ENCODE data around the gene FLNC. TPM values are rescaled to one million over a fixed set of nuclear protein-coding genes. Genes with fewer than 3 reads are reported as not detected.

Gene FLNC
- polyA plus RNA-seq, 2 of the 4 experiments (the other 2 are of a cell fraction), result 0.43 to 3.4 TPM

- Histone ChIP-seq H3K9me3 (no peaks in the 10 kb centered on the region), H3K4me1 (peaks cover 16% of the 10 kb centered on the region; the same call in 1 of the 3 replicates), H3K4me2 (peak overlapping the region; percentile 38; the same call in 1 of the 3 replicates), H3K4me3 (no peak overlapping the region), H3K27ac (no peak overlapping the region)
- no peak for TF ChIP-seq PHF8 (IDR thresholded peaks at IDR 0.05; ENCODE audit: borderline replicate concordance, low read depth)
- TF ChIP-seq HES2 (IDR thresholded peaks at IDR 0.05), result no peak
- no peak for TF ChIP-seq TFCP2L1 (CRISPR knock-in tag; IDR thresholded peaks at IDR 0.05)
- ChIA-PET POLR2A (interaction anchor here (0.6 kb wide), 1 partner anchor 18 kb away, joined by 9 read pairs; no protein-coding TSS in a partner anchor), CTCF (interaction anchor here (0.7 to 3.2 kb wide), 12 partner anchors 11 to 307 kb away, joined by 3 to 28 read pairs (median 3); no protein-coding TSS in a partner anchor)
- WGBS (ENCODE audit: missing lambda C conversion rate), result 48% methylated on average over 7 of the region's 14 CpGs
- DNase-seq (ENCODE audit: low read depth in 1 of 2, low spot score in 1 of 2) (no peak), ATAC-seq (no peak), FAIRE-seq (no peak)
Observed at GRCh38 chr7:128903621-128904361, 73.6 kb downstream of the FLNC start.

GRCh38 chr7:128904381-128905197 is 74.4 kb downstream of the FLNC start:
- H3K4me2 ChIP-seq, result no peak overlapping the region
- DNase-seq (ENCODE audit: low read depth in 1 of 2, low spot score in 1 of 2) (peak; percentile 56 to 60), FAIRE-seq (no peak), ATAC-seq (peak; percentile 33 to 82; a peak in 5 of 6 replicates)
- no peak overlapping the region for H3K4me3 ChIP-seq
- ChIA-PET POLR2A (no interaction called here), CTCF (interaction anchor here (0.7 to 3.2 kb wide), 10 partner anchors 12 to 197 kb away, joined by 3 to 28 read pairs (median 3); no protein-coding TSS in a partner anchor)
- H3K4me1 ChIP-seq, result peaks cover 16% of the 10 kb centered on the region; the same call in 1 of the 3 replicates
- WGBS (ENCODE audit: missing lambda C conversion rate), result 12% methylated on average over 7 of the region's 8 CpGs
- no peak overlapping the region for H3K27ac ChIP-seq
- no peak for TF ChIP-seq GATA3 (IDR thresholded peaks at IDR 0.05; ENCODE audit: borderline replicate concordance)
- TF ChIP-seq SMC3 (IDR thresholded peaks at IDR 0.05), result peak; percentile 63
- TF ChIP-seq RAD21 (conservative IDR thresholded peaks at IDR 0.05 in 1 of 2, IDR thresholded peaks at IDR 0.05 in 1 of 2), result peak; percentile 52 to 66
- peak; percentile 65 for TF ChIP-seq CTCF (IDR thresholded peaks at IDR 0.05)
- TF ChIP-seq E2F6 (IDR thresholded peaks at IDR 0.05; ENCODE audit: borderline replicate concordance, low read depth), result no peak
- TF ChIP-seq MAX (IDR thresholded peaks at IDR 0.05), result no peak
- no peaks in the 10 kb centered on the region for H3K9me3 ChIP-seq

GRCh38 chr7:128906001-128906765 is 76.0 kb downstream of the FLNC start:
- Histone ChIP-seq H3K4me2 (no peak overlapping the region), H3K9me3 (no peaks in the 10 kb centered on the region), H3K27ac (no peak overlapping the region), H3K4me1 (peaks cover 16% of the 10 kb centered on the region; the same call in 1 of the 3 replicates), H3K4me3 (no peak overlapping the region)
- CTCF ChIA-PET, result interaction anchor here (1.0 to 1.5 kb wide), 3 partner anchors 182 to 305 kb away, joined by 3 read pairs; no protein-coding TSS in a partner anchor
- ATAC-seq (no peak), DNase-seq (ENCODE audit: low read depth in 1 of 2, low spot score in 1 of 2) (no peak), FAIRE-seq (no peak)
- WGBS (ENCODE audit: missing lambda C conversion rate), result 43% methylated on average over 4 of the region's 5 CpGs
- POLR2A ChIA-PET, result no interaction called here
- no peak for TF ChIP-seq MYC (IDR thresholded peaks at IDR 0.05; ENCODE audit: borderline replicate concordance, low read length)
- TF ChIP-seq NR3C1 (IDR thresholded peaks at IDR 0.05), result no peak
- TF ChIP-seq MAZ (IDR thresholded peaks at IDR 0.05; ENCODE audit: borderline replicate concordance, low read depth, low read length), result no peak
- TF ChIP-seq ZC3H11A (IDR thresholded peaks at IDR 0.05), result no peak
- no peak for TF ChIP-seq POLR2A (IDR thresholded peaks at IDR 0.05; ENCODE audit: low read length)
- TF ChIP-seq CBX8 (IDR thresholded peaks at IDR 0.05), result no peak
- no peak for TF ChIP-seq HDAC2 (IDR thresholded peaks at IDR 0.05)
- TF ChIP-seq MAX (IDR thresholded peaks at IDR 0.05), result no peak
- TF ChIP-seq CHD2 (IDR thresholded peaks at IDR 0.05; ENCODE audit: low read length, partially characterized antibody), result no peak
